ENCODE data around the gene GLI1. TPM values are rescaled to one million over a fixed set of nuclear protein-coding genes. Genes with fewer than 3 reads are reported as not detected.

Gene GLI1
- total RNA-seq, 1 experiment from 2014 or later = 25.8 TPM

DNA sequence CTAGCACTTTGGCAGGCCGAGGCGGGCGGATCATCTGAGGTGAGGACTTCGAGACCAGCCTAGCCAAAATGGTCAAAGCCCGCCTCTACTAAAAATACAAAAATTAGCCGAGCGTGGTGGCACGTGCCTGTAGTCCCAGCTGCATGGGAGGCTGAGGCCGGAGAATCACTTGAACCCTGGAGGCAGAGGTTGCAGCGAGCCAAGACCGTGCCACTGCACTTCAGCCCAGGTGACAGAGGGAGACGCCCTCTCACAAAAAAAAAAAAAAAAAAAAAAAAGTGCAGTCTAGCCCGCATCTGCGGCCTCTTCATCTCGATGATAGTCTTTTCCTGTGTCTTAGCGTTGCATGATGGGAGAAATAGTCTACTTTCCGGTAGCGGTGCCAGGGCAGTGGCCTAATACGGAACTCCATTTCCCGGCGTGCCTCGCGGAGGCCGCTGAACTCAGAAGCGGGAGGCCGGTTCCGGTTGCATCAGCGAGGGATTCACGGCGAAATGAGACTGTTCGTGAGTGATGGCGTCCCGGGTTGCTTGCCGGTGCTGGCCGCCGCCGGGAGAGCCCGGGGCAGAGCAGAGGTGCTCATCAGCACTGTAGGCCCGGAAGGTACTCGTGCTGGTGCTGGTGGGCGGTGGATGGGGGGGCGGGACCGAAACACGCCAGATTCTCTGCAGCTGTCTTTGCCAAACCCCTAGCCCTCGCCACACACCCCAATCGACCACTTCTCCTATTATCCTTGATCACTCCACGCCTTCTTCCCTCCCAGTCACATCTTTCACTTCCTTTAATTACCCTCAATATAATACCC is 28.2 kb downstream of the GLI1 start, which contains the start of gene MARS1:
MARS1 (plus strand) TSS at position 472 of the 805 bp plus-strand sequence; CDS start at position 495, 23 bp downstream.
- Histone ChIP-seq H4K5ac (ENCODE audit: insufficient read length, low read depth, low read length) (no peak within 1 kb of the TSS), H2BK20ac (ENCODE audit: low read depth, low read length, poor library complexity, severe bottlenecking) (no peak within 1 kb of the TSS), H2AFZ (ENCODE audit: low read length) (no peak within 1 kb of the TSS), H3K79me1 (ENCODE audit: insufficient read depth, low read depth, low read length, poor library complexity, severe bottlenecking) (no peaks in the 10 kb centered on the region), H3K4me2 (ENCODE audit: insufficient read depth, insufficient read length, low read length) (peak within 1 kb of the TSS; percentile 90), H3K4ac (ENCODE audit: low read depth, low read length) (no peak within 1 kb of the TSS; the same call in 1 of the 2 replicates), H3K18ac (ENCODE audit: insufficient read length, low read depth, low read length) (peak within 1 kb of the TSS; percentile 74), H2BK120ac (ENCODE audit: low read depth, low read length, poor library complexity, severe bottlenecking) (no peak within 1 kb of the TSS), H2AK5ac (ENCODE audit: insufficient read length, low read length) (no peak within 1 kb of the TSS), H3K27me3 (ENCODE audit: insufficient read depth, low read length) (no peaks in the 10 kb centered on the region), H3T11ph (ENCODE audit: low read length) (no peak within 1 kb of the TSS), H4K8ac (replicated peaks; ENCODE audit: insufficient read length, low read depth, low read length) (no peak within 1 kb of the TSS), H4K20me1 (ENCODE audit: control insufficient read depth, insufficient read depth, insufficient read length) (no peaks in the 10 kb centered on the region), H2BK12ac (ENCODE audit: insufficient read length, low read depth, low read length) (no peak within 1 kb of the TSS), H3K23ac (ENCODE audit: insufficient read length, low read depth, low read length) (no peak within 1 kb of the TSS), H3K23me2 (ENCODE audit: insufficient read length, low read depth, low read length, poor library complexity, severe bottlenecking) (peaks cover 5% of the 10 kb centered on the region), H2BK5ac (ENCODE audit: insufficient read length, low read length) (peak within 1 kb of the TSS; percentile 2), H3K4me1 (ENCODE audit: insufficient read depth, low read length) (peaks cover 2% of the 10 kb centered on the region; the same call in 1 of the 2 replicates), H4K91ac (ENCODE audit: insufficient read length, low read depth, low read length) (no peak within 1 kb of the TSS), H2BK15ac (ENCODE audit: low read depth, low read length) (no peak within 1 kb of the TSS), H3K14ac (ENCODE audit: insufficient read depth, low read length) (peak within 1 kb of the TSS; percentile 95; the same call in 1 of the 2 replicates), H3K56ac (ENCODE audit: insufficient read length, low read depth, low read length) (no peak within 1 kb of the TSS), H3K79me2 (ENCODE audit: insufficient read depth, low read length) (peaks cover 8% of the 10 kb centered on the region; the same call in 1 of the 2 replicates), H3K9me3 (ENCODE audit: control insufficient read depth, low read depth, low read length) (no peaks in the 10 kb centered on the region), H3K9ac (ENCODE audit: extremely low read depth, insufficient read length, low read length) (peak within 1 kb of the TSS; percentile 85), H3K27ac (ENCODE audit: insufficient read length, low read depth, low read length) (no peak within 1 kb of the TSS)
- peak within 1 kb of the TSS; percentile 95 to 99 (median 97) for H3K27ac Mint-ChIP-seq
- no peaks in the 10 kb centered on the region for H3K27me3 Mint-ChIP-seq (ENCODE audit: low read depth)
- peaks cover under 1 to 3% of the 10 kb centered on the region in 2 experiments; a peak in 2 of 5 replicates for H3K9me3 Mint-ChIP-seq
- TF ChIP-seq CTCF (conservative IDR thresholded peaks at IDR 0.05) = peak; percentile 35; the same call in 2 of the 3 replicates
- DNase-seq = peak; percentile 97
- peaks cover 14% of the 10 kb centered on the region in 2 experiments for H3K4me1 Mint-ChIP-seq
- WGBS (ENCODE audit: extremely low coverage, insufficient read length, low lambda C conversion rate) = 100% methylated on average over 1 of the region's 47 CpGs
- peak within 1 kb of the TSS; percentile 96 to 97 for H3K4me3 Mint-ChIP-seq
- peaks cover 44 to 49% (median 46%) of the 10 kb centered on the region in 3 experiments for H3K36me3 Mint-ChIP-seq (ENCODE audit: insufficient read depth in 1 of 3, low read depth in 3 of 3)

All from H9 (cell line).